Anterior cingulate cortex (tissue), 58 donors: ENCODE results near the gene JAM2.
"Not testable (repeated sequence)": the region's sequence is repeated elsewhere in the genome, so short reads cannot be mapped to it uniquely, and the experiment has no call there.

ENCODE experiments used
- DNase-seq, 58 donors: peaks; one replicate each; lab custom pipeline; 2025; lab: John Stamatoyannopoulos, UW

Gene JAM2

DNA sequence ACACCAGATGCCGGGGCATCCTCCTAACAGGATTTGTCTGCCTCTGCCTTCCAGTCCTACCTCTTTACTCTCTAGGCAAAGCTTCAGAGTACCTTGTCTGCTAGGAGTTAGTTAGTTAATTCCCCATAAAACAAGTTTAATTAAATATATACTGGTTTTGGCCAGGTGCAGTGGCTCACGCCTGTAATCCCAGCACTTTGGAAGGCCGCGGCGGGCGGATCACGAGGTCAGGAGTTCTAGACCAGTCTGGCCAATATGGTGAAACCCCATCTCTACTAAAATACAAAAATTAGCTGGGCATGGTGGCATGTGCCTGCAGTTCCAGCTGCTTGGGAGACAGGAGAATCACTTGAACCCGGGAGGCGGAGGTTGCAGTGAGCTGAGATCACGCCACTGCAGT lies 75.0 kb downstream of the JAM2 start:
- not testable (repeated sequence) for DNase-seq

DNA sequence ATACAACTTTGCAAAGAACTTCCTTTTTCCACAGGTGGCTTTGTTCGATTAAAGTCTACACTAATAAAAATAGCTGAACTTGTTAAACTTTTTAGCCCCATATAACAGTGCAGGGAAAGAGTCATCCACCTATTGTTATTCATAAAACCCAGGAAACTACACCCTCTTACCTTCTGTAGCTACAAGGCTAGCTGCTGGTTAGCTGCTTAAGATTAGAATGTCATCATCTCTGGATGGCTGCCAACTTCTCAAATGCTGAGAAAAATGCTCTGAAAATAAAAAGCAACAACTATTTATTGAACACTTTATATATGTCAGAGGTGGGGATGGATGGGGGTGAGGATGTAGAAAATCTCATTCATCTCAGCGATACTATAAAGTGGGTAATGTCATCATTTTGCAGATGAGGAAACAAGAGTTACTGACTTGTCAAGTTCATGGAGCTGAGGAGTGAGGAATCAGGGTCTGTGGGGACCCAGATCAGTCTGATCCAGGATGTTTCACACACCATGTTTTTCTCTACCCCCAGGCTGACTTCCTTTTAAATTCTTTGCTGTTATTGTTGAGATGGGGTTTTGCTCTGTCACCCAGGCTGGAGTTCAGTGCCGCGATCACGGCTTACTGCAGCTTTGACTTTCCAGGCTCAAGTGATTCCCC lies 78.6 kb downstream of the JAM2 start:
- DNase-seq: no peak

DNA sequence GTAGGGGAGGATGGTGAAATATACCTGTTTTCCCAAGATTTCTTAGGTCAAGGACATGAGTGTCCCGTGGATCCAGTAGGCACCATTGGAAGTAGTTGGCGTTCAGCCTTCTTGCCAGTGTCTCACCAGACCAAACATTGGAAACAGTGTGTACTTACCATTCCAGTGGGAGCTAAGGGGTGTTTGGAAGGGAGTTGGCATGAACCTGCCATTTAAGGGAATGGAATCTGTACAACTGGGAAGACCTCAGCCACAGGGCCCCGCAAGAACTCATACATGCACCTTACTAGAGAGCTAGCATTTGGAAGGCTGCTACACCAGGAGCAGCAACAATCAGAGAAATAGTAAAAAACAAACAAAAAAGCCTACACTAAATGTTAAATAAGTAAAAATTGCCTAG lies 82.9 kb downstream of the JAM2 start:
- no peak for DNase-seq

DNA sequence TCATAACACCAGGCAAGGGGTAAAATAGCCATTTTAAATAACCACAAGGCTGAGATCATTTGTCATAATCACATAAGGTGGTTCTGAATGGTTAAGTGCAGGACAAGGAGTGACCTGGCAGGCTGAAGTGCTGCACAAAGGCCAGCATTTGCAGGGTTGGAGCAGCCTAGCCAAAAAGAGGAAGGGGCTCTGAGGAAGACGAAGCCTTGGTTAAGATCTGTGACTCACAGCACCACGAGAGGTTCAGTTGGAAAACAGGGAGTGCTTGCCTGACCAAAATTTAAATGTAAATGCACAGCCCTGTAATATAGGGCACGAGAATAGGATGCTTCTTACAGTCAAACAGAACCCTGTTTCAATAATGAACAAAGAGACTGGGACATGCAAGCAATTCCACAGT lies 83.6 kb downstream of the JAM2 start:
- DNase-seq: no peak

DNA sequence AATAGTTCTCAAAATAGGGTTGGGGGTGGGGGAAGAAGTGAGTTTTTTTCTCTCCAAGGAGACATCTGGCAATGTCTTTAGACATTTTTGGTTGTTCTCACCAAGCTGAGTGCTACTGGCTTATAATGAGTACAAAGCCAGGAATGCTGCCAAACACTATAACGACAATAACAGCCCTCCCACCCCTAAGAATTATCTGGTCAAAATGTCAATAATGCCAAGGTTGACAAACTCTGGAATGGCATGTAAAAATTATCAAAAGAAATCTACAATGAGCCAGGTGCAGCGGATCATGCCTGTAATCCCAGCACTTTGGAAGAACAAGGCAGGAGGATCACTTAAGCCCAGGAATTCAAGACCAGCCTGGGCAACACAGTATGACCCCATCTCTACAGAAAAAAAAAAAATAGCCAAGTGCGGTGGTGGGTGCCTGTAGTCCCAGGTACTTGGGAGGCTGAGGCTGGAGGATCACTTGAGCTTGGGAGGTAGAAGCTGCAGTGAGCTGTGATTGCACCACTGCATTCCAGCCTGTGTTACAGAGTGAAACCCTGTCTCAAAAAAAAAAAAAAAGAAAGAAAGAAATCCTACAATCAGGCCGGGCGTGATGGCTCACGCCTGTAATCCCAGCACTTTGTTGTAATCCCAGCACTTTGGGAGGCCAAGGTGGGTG lies 93.2 kb downstream of the JAM2 start:
- DNase-seq: no peak

- DNase-seq: peak in 3 of 58 donors; percentile 19 to 60 (median 49)
Measured at GRCh38 chr21:25733859-25734653, 95.0 kb downstream of the JAM2 start.

- no peak for DNase-seq
Measured at GRCh38 chr21:25734654-25734903, 95.5 kb downstream of the JAM2 start.

DNA sequence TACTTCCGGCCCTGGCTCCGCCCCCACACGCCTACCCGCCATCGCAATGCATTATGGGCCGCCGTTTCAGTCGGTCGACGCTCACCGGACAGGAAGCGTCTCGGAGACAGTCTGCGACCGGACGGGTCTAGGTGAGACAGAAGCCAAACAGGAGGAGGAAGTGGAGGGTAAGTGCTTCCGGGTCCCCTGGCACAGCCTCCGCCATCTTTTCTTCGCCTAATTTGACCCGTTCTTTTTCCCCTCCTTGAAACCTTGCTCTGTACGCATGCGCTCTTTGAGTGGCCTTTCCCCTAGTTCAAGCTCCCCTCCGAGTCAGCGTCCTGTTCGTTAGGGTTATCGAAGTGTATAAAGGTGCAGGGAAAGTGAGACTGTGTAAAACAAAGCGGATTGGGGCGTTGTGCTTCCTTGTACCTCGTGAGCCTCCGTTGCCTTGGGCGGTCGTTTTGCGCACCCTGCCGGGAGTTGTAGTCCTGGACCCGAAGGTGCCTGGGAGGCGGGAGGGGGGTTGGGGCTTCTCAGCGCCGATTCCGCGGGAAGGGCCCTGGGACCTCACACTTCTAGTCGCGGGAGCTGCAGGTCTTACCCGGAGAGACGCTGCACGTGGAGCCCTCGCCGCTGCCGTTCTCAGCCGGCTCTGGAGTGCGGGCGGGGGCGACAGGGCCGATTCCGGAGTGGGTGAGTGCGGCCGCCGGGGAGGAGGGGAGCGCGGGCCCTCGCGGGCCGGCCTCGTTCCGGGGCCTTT lies 96.0 kb downstream of the JAM2 start, which contains the start of the genes ATP5PF and GABPA:
TSS of gene ATP5PF (minus strand) at position 1 of the 742 bp plus-strand sequence. CDS start 5,110 bp downstream, outside the sequence.
TSS of gene GABPA (plus strand) at position 69 of the 742 bp plus-strand sequence. CDS start 6,627 bp downstream, outside the sequence.
- DNase-seq: peak; percentile 87 to 99 (median 95)

GRCh38 chr21:25735646-25736597 lies 96.9 kb downstream of the JAM2 start:
- DNase-seq: peak in 33 of 58 donors; percentile 64 to 93 (median 86)

DNA sequence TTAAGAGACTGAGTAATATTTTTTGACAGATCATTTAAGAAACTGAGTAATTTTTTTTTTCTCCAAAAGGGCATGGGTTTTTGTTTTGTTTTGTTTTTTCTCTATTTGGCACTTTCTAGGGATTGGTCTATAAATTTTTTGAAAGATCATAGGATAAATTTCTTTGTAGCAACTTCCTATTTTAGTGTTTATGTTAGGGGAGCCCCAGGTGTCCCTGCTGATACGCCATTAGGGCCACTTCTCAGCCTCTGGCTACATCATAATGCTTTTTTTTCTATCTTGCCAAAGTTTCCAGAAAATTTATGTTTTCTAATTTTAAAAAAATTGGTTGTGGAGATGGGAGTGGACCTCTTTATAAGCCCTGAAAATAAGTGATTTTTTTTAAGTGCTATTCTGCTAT lies 98.4 kb downstream of the JAM2 start:
- DNase-seq: no peak

- no peak for DNase-seq
Measured at GRCh38 chr21:25742900-25743299, 103.8 kb downstream of the JAM2 start.

DNA sequence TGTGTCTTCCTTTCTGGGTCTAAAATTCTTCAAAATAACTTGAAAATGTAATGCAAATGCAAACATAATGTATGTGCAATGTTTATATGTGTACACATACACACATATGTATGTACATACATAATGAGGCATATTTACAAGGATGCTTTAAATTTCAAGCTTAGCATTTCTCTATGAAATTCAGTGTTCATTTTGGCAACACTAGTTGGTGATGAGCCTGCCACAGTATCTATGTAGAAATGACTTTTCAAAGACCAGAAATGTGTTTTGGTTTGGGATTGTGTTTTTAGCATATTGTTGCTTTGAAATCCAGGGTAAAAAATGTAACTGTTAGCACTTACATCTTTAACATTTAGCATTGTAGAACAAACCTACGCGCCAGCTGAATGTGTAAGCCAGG lies 105.8 kb downstream of the JAM2 start:
- DNase-seq: no peak

GRCh38 chr21:25750085-25750484 lies 111.0 kb downstream of the JAM2 start:
- DNase-seq: no peak

- DNase-seq: no peak
Measured at GRCh38 chr21:25752416-25752815, 113.4 kb downstream of the JAM2 start.

GRCh38 chr21:25756190-25756932 lies 117.3 kb downstream of the JAM2 start:
- no peak for DNase-seq

DNA sequence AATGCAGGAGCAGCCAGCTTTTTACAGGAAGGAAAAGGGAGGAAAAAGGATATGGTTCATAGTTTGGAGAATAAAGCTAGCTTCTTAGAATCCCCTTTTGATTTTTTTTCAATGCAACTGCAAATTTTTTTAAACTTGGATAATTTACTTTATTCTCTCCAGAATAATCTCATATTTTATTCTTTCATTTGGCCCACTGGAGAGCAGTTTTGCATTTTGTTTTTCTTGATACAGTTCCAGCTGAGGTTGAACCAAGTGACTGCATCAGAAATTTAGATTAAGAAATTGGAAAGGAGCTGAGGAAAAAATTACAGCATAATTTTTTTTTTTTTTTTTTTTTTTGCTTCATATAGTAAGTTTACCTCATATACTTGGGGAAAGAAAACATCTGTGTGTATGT lies 118.5 kb downstream of the JAM2 start:
- DNase-seq: no peak

DNA sequence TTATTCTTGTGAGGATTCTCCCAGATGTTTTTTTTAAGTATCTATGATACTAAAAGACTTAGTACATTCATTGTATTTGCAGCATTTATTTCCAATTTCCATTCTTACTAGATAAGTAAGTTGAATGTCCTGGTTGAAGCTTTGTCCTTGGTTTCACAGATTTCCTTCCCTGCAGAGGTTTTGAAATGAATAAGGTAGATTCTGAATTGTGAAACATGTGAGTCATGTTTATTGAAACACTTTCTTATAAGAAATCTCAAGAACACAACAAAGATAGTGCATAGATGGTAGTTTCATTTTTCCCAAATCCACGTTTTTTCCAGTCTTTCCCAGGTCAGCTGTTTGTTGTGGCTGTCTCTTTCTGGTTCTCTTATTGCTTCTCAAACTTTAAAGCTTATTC lies 120.5 kb downstream of the JAM2 start:
- DNase-seq: no peak

DNA sequence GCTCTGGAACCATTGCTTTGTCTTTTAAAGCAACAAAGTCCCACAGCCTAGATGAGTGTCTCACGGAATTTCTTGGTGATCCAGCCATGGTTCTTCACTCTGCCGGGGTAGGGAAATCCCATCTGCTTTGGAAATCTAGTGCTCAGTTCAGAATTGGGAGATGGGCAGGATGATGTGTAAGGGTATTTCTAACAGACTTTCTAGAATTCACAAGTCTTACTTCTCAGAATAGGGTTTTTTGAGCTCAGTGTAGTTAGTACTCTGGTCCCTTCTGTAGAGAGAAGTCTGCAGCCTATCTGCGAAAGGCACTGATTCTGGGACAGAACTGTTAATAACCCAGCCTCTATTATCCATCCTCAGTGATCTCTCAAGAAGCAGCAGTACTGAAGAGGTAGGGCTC lies 121.0 kb downstream of the JAM2 start:
- DNase-seq: no peak

DNA sequence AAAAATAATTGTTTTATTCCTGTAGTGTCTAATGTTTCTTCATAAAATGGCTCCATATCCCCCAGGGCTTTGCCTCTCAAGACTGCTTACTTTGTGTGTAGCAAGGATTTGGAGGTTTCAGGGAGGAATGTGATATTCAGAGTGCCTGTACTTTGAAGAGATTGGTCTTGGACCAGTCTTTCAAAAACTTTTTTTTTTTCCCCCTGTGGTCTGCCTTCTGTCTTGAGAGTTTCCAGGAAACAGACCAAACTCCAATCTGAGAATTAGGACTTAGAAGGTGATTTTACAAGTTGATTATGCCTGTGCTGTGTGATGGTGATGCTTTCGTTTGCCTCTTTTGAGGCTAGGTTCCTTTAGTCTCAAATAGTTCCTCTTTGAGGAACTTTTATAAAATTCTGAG lies 121.6 kb downstream of the JAM2 start:
- DNase-seq: no peak
